CD4-positive, alpha-beta T cell treated with Interleukin-6 for 4 hours (primary cell): ENCODE results near the gene POLA2.
A peak's percentile ranks its signal among the peaks of the same experiment; 100 is the strongest.
"Not testable (repeated sequence)": the region's sequence is repeated elsewhere in the genome, so short reads cannot be mapped to it uniquely, and the experiment has no call there.

Source experiments
- DNase-seq: peaks from one replicate; pipeline ENCODE4 v3.0.0-alpha.2; 2020; ENCODE audit warnings: mixed read lengths

POLA2 gene

GRCh38 chr11:65309006-65309405 lies 47.2 kb downstream of the POLA2 start:
- no peak for DNase-seq

DNA sequence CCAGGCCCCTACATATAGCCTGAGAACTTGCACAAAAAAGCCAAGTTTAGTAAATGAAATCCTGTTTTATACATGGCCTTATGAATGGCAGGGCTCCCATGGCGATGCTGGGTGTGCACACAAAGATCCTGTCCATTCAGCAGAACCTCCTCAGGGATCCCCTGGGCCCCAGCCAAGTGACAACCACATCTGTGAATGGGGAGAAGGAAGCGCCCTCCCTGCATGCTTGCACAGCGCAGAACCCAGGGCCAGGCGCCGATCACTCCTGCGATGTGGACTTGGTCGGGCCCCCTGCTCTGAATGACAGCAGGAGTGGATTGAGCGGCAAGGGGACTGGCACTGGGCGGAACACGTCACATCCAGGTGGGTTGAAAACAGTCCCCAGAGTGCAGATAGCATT lies 48.5 kb downstream of the POLA2 start:
- no peak for DNase-seq

GRCh38 chr11:65310736-65311135 lies 49.0 kb downstream of the POLA2 start:
- no peak for DNase-seq

GRCh38 chr11:65311170-65311678 lies 49.5 kb downstream of the POLA2 start:
- DNase-seq, result no peak

DNA sequence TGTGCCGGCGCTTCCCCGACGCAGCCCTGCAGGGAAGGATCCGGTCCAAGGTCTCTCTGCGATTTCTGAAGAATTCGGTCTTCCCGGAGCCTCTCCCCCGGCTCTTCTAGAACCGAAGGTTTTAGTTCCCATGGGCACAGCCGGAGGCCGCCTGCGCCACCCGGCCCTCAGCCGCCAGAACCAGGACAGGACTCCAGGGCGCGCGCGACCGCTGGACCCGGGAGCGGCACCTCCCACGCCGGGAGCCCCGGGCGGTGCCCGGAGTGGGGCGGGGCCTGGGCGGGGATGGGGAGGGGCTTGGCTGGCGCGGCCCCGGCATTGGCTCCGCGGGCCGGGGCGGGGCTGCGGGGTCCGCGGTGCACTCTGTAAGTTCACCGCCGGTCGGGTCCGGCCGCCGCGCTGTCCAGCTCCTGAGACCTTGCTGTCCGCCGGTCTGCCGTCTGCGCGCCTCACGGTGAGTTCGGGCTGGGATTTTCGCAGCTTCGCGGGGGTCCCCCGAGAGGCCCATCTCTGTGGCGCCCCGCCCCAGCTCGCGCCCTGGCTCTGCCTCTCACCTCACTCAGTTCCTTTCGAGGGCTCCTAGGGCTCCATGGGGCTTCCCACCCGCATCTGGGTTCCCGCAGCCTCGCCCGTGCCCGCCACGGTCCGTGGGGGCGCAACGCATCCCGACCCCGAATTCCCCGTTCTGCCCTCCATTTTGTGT lies 52.9 kb downstream of the POLA2 start, which contains the start of gene CDC42EP2:
TSS of gene CDC42EP2 (plus strand) at position 366 of the 703 bp plus-strand sequence. CDS start 6,033 bp downstream, outside the sequence.
- DNase-seq, result peak; percentile 84

- peak; percentile 86 for DNase-seq
Observed at GRCh38 chr11:65315204-65315865, 53.6 kb downstream of the POLA2 start.

- no peak for DNase-seq
Observed at GRCh38 chr11:65315866-65316226, 54.1 kb downstream of the POLA2 start.

GRCh38 chr11:65316227-65317024 lies 54.7 kb downstream of the POLA2 start:
- DNase-seq, result no peak

DNA sequence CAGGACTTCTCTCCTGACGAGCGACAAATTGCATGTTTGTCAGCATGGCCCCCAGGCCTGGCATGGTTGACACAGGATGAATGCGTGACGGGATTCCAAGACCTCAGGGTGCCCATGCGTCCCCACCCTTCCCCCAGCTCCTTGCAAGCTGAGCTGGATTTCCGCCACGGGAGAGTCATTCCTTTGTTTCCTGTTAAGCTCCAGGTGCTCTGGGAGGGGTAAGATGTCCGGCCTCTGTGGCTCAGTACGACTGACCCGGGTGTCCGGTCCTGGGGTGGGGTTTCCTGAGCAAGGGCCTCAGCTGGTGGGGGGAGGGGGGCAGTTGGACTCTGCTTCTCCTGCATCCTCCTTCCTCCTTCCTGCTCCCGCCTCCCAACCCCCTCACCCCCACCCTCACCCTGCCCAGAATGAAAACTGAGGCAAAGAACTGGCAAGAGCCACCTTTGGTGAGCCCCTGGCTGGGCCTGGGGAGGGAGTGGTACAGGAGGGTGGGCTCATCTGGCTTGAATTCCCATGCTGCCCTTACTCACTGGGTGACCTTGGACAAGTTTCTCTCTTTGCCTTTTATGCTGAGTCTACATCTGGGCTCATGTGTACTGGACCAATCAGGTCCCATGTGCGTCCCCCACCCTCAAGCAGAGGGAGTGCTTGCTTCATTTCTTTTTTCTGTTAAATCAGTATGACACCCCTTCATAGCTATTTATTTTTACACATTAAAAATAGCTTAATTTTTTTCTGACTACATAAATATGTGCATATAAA lies 55.4 kb downstream of the POLA2 start:
- no peak for DNase-seq

DNA sequence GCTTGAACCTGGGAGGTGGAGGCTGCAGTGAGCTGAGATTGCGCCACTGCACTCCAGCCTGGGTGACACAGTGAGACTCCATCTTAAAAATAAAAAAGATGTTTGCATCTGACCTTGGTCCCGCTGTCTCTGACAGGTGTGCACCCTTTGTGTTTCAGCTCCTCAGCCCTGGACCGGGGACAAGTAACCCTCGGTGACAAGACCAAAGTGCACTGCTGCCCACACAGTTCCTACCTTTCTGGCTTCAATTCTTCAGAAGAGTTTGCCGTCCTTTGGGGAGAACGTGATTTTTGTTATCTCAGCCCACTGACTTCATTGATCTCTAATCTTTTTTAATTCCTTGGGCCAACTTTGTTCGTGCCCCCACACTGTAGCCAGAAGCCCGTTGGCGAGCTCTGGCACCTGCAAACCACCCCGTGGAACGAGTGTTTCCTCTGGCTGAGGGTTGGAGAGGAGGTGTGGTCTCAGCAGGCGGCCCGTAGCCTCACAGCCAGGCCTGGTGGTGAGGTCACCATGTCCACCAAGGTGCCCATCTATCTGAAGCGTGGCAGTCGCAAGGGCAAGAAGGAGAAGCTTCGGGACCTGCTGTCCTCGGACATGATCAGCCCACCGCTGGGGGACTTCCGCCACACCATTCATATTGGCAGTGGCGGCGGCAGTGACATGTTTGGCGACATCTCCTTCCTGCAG lies 58.8 kb downstream of the POLA2 start:
- DNase-seq, result no peak

DNA sequence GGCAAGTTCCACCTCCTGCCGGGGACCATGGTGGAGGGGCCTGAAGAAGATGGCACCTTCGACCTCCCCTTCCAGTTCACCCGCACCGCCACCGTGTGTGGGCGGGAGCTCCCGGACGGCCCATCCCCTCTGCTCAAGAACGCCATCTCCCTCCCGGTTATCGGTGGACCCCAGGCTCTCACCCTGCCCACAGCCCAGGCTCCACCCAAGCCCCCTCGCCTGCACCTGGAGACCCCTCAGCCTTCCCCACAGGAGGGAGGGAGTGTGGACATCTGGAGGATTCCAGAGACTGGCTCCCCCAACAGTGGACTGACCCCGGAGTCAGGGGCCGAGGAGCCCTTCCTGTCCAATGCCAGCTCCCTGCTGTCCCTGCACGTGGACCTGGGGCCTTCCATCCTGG lies 59.3 kb downstream of the POLA2 start:
- DNase-seq, result no peak

- no peak for DNase-seq
Observed at GRCh38 chr11:65321828-65322485, 60.2 kb downstream of the POLA2 start.

GRCh38 chr11:65323813-65324212 lies 62.1 kb downstream of the POLA2 start:
- DNase-seq, result no peak

GRCh38 chr11:65325435-65325834 lies 63.7 kb downstream of the POLA2 start:
- no peak for DNase-seq

DNA sequence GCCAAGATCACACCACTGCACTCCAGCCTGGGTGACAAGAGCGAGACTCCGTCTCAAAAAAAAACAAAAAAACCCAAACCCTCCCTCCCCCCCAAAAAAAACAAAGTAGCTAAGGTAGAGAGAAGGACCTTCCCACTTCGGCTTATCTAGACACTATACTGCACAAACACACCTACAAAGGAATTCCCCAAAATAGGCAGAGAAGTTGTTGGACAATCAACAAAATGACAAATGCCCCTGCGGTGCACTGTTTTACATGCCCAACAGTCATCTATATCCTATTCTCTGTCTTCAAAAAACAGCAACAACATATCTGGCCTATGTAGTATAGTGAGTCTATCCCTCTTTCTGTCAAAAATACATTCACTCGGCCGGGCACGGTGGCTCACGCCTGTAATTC lies 65.3 kb downstream of the POLA2 start:
- no peak for DNase-seq

DNA sequence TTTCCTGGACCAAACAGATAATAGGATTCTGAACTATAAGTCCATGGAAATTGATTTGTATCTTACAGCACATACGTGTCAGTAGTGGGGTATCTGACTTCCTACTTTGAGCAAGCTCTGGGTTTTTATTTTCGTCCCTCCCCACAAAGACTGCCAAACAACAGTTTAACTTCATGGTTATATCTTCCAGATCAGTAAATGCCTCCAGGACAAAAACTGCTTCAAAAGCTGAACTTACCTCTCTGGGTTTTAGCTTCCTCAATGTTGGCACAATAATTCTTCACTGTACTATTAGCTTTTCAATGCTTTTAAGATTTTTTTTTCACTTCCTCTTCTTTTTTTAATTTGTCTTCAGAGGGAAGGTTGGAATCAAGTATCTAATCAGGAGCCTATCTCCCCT lies 67.7 kb downstream of the POLA2 start:
- no peak for DNase-seq

- DNase-seq, result peak; percentile 92
Observed at GRCh38 chr11:65329944-65330403, 68.2 kb downstream of the POLA2 start.

GRCh38 chr11:65330544-65330943 lies 68.8 kb downstream of the POLA2 start:
- DNase-seq, result no peak

- DNase-seq, result not testable (repeated sequence)
Observed at GRCh38 chr11:65332591-65332990, 70.8 kb downstream of the POLA2 start.

GRCh38 chr11:65334696-65335295 lies 73.0 kb downstream of the POLA2 start:
- no peak for DNase-seq

- DNase-seq, result no peak
Observed at GRCh38 chr11:65338676-65339075, 76.9 kb downstream of the POLA2 start.
